PC-3 (cell line): ENCODE results near the gene CCDC30. TPM values are rescaled to one million over a fixed set of nuclear protein-coding genes. Genes with fewer than 3 reads are reported as not detected.
"Not testable (repeated sequence)": the region's sequence is repeated elsewhere in the genome, so short reads cannot be mapped to it uniquely, and the experiment has no call there.

ENCODE experiments used
- ATAC-seq: fragments of 200-7000 bp; cut with Tn5 transposase; 2 replicates; pipeline ENCODE4 v1.9.1; 2020; ENCODE audit warnings: mild to moderate bottlenecking, moderate library complexity
- BruUV-seq: library from RNA; stranded (reverse); fragments of 400-500 nt; replicated peaks from 2 replicates; lab custom pipeline; 2021; lab: Mats Ljungman, UMichigan
- CTCF ChIA-PET: fragments of 300-600 bp; sonication (Branson Sonifier 250); formaldehyde crosslinking; loops from one replicate; lab custom pipeline; 2022; ENCODE audit warnings: antibody characterized with exemption; lab: Charles Lee
- POLR2A ChIA-PET: fragments of 300-600 bp; sonication (Branson Sonifier 250); formaldehyde crosslinking; loops from one replicate; lab custom pipeline; 2022; ENCODE audit warnings: antibody characterized with exemption; ENCODE audit not compliant: unreplicated experiment; lab: Charles Lee
- DNase-seq: peaks from one replicate; pipeline ENCODE4 v3.0.0-alpha.2; 2015
- H2AFZ ChIP-seq: fragments of 300-600 bp; sonication (generic); 2 replicates; pipeline ENCODE4 v1.6.0; 2016; ENCODE audit warnings: antibody characterized with exemption, low read length
- H3F3A ChIP-seq: fragments of 300-600 bp; sonication (generic); one replicate; pipeline ENCODE4 v1.6.0; 2017; ENCODE audit warnings: antibody characterized with exemption, low read length, control low read depth, mild to moderate bottlenecking; ENCODE audit not compliant: unreplicated experiment
- H3K27ac ChIP-seq: fragments of 300-600 bp; sonication (generic); 2 replicates; pipeline ENCODE4 v1.5.1; 2016; ENCODE audit warnings: mild to moderate bottlenecking, low read length
- H3K27me3 ChIP-seq: fragments of 300-600 bp; sonication (generic); 2 replicates; pipeline ENCODE4 v1.6.1; 2016; ENCODE audit warnings: low read length, mixed read lengths
- H3K36me3 ChIP-seq: fragments of 300-600 bp; sonication (generic); 2 replicates; pipeline ENCODE4 v1.6.1; 2016; ENCODE audit warnings: low read depth, mixed run types, low read length, mixed read lengths
- H3K4me1 ChIP-seq: fragments of 300-600 bp; sonication (generic); 2 replicates; pipeline ENCODE4 v1.5.1; 2016; ENCODE audit warnings: low read length; ENCODE audit not compliant: insufficient read depth
- H3K4me2 ChIP-seq: fragments of 300-600 bp; sonication (generic); 2 replicates; pipeline ENCODE4 v1.6.0; 2016; ENCODE audit warnings: low read length
- H3K4me3 ChIP-seq: fragments of 300-600 bp; sonication (generic); 2 replicates; pipeline ENCODE4 v1.5.1; 2016; ENCODE audit warnings: mild to moderate bottlenecking, low read length, mixed read lengths
- H3K79me2 ChIP-seq: fragments of 300-600 bp; sonication (generic); 2 replicates; pipeline ENCODE4 v1.6.1; 2017; ENCODE audit warnings: low read length, mixed read lengths
- H3K9ac ChIP-seq: fragments of 300-600 bp; sonication (generic); 2 replicates; pipeline ENCODE4 v1.6.0; 2016; ENCODE audit warnings: mild to moderate bottlenecking, low read length
- H3K9me2 ChIP-seq: fragments of 300-600 bp; sonication (generic); replicated peaks from 2 replicates; pipeline ENCODE4 v1.6.1; 2016; ENCODE audit warnings: mixed run types, low read length, mixed read lengths
- H3K9me3 ChIP-seq: fragments of 300-600 bp; sonication (generic); 2 replicates; pipeline ENCODE4 v1.6.1; 2016; ENCODE audit warnings: low read length, mixed read lengths
- H4K20me1 ChIP-seq: fragments of 300-600 bp; sonication (generic); 2 replicates; pipeline ENCODE4 v1.6.1; 2016; ENCODE audit warnings: low read length, mixed read lengths
- EZH2 ChIP-seq: fragments of 300-600 bp; sonication (generic); IDR thresholded peaks from one replicate; pipeline ENCODE4 v1.6.1; 2017; ENCODE audit warnings: antibody characterized with exemption, mild to moderate bottlenecking, low read length; ENCODE audit not compliant: unreplicated experiment
- EZH2phosphoT487 ChIP-seq: fragments of 300-600 bp; sonication (generic); IDR thresholded peaks from 2 replicates; pipeline ENCODE4 v1.6.1; 2018; ENCODE audit warnings: mild to moderate bottlenecking, antibody characterized with exemption, low read length, borderline replicate concordance
- intact Hi-C: fragments of 100-400 bp; cut with micrococcal nuclease; formaldehyde crosslinking; loops from 2 replicates; pipeline ENCODE4 v1.9.0; 2023
- total RNA-seq: library from RNA; depleted of rRNA; stranded (reverse); fragments of >200 nt; gene quantifications from 2 replicates; pipeline ENCODE4 v1.2.3, GENCODE V29; 2014
- TF ChIP-seq, protein P1 (sequence below): fragments of 300-600 bp; sonication (generic); conservative IDR thresholded peaks from 2 replicates; pipeline ENCODE4 v1.5.1; 2017; ENCODE audit warnings: antibody characterized with exemption, low read depth, mild to moderate bottlenecking, low read length

Gene CCDC30
- total RNA-seq, 1 experiment from 2014 or later = 0.58 TPM

DNA sequence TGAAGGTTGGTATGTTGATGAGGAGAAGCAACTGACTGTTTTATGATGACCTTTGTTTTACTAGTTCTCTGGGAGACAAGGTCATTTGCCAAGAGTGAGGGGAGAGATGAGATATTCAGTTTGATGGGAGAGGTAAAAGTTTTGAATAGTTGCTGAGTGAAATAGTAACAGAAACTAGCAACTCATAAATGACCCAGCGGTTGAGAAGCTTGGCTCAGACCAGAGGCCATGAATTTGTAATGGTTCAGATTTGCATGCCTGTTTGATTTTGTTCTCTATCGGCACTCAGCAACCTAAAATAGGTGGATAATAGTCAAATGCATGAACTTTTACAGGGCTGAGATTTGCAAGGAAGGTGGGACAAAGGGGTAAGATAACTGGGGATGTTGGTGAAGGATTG lies 6.6 kb downstream of the CCDC30 start:
- no peak overlapping the region for H3K4me2 ChIP-seq
- intact Hi-C loops = loop anchor here (10.0 kb wide), 1 partner anchor 185 kb away; the partner anchor contains the start of gene PPIH
- H3K9me2 ChIP-seq = no peaks in the 10 kb centered on the region
- H2AFZ ChIP-seq = no peak overlapping the region
- no peak for ATAC-seq
- no TSS peak for BruUV-seq
- CTCF ChIA-PET = no interaction called here
- no peaks in the 10 kb centered on the region for H3K9me3 ChIP-seq
- H3K4me1 ChIP-seq = no peaks in the 10 kb centered on the region
- POLR2A ChIA-PET = no interaction called here
- no peaks in the 10 kb centered on the region for H3F3A ChIP-seq
- H3K79me2 ChIP-seq = no peaks in the 10 kb centered on the region
- DNase-seq = no peak
- H4K20me1 ChIP-seq = no peaks in the 10 kb centered on the region
- H3K27ac ChIP-seq = no peak overlapping the region
- no peak overlapping the region for H3K9ac ChIP-seq
- no peak overlapping the region for H3K4me3 ChIP-seq
- no peaks in the 10 kb centered on the region for H3K36me3 ChIP-seq
- no peaks in the 10 kb centered on the region for H3K27me3 ChIP-seq
- TF ChIP-seq, protein P1, sequence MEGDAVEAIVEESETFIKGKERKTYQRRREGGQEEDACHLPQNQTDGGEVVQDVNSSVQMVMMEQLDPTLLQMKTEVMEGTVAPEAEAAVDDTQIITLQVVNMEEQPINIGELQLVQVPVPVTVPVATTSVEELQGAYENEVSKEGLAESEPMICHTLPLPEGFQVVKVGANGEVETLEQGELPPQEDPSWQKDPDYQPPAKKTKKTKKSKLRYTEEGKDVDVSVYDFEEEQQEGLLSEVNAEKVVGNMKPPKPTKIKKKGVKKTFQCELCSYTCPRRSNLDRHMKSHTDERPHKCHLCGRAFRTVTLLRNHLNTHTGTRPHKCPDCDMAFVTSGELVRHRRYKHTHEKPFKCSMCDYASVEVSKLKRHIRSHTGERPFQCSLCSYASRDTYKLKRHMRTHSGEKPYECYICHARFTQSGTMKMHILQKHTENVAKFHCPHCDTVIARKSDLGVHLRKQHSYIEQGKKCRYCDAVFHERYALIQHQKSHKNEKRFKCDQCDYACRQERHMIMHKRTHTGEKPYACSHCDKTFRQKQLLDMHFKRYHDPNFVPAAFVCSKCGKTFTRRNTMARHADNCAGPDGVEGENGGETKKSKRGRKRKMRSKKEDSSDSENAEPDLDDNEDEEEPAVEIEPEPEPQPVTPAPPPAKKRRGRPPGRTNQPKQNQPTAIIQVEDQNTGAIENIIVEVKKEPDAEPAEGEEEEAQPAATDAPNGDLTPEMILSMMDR = no peak
- TF ChIP-seq EZH2 (no peak), EZH2phosphoT487 (no peak)

DNA sequence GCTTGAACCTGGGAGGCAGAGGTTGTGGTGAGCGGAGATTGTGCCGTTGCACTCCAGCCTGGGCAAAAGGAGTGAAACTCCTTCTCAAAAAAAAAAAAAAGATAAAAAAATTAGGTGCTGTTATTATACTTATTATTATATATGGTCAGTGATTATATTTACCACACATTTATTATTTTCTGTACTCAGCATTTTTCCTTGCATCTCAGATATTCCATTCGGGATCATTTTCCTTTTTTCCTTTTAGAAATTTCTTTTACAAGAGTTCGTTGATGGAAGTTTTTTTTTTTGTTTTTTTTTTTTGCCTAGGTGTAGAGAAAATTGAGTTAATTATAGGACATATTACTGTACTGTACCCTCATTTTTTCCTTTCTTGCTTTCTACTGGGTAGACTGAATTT lies 13.5 kb downstream of the CCDC30 start:
- TF ChIP-seq EZH2 (no peak), EZH2phosphoT487 (no peak)
- TF ChIP-seq, protein P1 = no peak
- no peaks in the 10 kb centered on the region for H3K36me3 ChIP-seq
- H3K79me2 ChIP-seq = no peaks in the 10 kb centered on the region
- ATAC-seq (no peak), DNase-seq (no peak)
- BruUV-seq = no TSS peak
- no peaks in the 10 kb centered on the region for H3F3A ChIP-seq
- no peaks in the 10 kb centered on the region for H3K9me2 ChIP-seq
- no peak overlapping the region for H2AFZ ChIP-seq
- CTCF ChIA-PET = no interaction called here
- no peak overlapping the region for H3K4me2 ChIP-seq
- no peaks in the 10 kb centered on the region for H4K20me1 ChIP-seq
- H3K9me3 ChIP-seq = no peaks in the 10 kb centered on the region
- no peak overlapping the region for H3K27ac ChIP-seq
- H3K4me1 ChIP-seq = no peaks in the 10 kb centered on the region
- no peaks in the 10 kb centered on the region for H3K27me3 ChIP-seq
- intact Hi-C loops = no loop called here
- no peak overlapping the region for H3K4me3 ChIP-seq
- no peak overlapping the region for H3K9ac ChIP-seq
- POLR2A ChIA-PET = no interaction called here

DNA sequence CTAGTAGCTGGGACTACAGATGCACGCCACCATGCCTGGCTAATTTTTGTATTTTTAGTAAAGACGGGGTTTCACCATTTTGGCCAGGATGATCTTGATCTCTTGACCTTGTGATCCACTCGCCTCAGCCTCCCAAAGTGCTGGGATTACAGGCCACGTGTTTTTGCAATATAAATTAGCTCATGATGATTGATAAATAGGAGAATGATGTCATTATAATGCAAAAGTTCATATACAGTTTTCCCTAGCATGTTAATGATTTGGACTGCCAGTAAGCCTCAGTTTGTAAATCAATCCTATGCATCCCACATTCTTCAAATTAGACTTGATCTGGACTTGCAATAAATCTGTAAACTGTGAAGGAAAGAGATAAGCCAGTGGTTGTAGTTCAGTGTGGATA lies 14.3 kb downstream of the CCDC30 start:
- CTCF ChIA-PET, H3K4me2 ChIP-seq, ATAC-seq, BruUV-seq, H3K27ac ChIP-seq, H3K9me3 ChIP-seq, H3K79me2 ChIP-seq, H3F3A ChIP-seq, H2AFZ ChIP-seq, DNase-seq, H3K27me3 ChIP-seq, POLR2A ChIA-PET, H3K9me2 ChIP-seq, H4K20me1 ChIP-seq, H3K4me1 ChIP-seq, H3K4me3 ChIP-seq, H3K36me3 ChIP-seq, H3K9ac ChIP-seq, intact Hi-C loops: not testable (repeated sequence)
